Renal cortical epithelial cell (primary cell): ENCODE results near the gene MYO9A. TPM values are rescaled to one million over a fixed set of nuclear protein-coding genes. Genes with fewer than 3 reads are reported as not detected.

Experiments used
- DNase-seq: peaks from one replicate; pipeline ENCODE4 v3.0.0-alpha.2; 2011; ENCODE audit warnings: low read depth
- total RNA-seq: library from RNA; depleted of rRNA; stranded (reverse); fragments of >200 nt; gene quantifications from 2 replicates; pipeline ENCODE4 v1.2.3, GENCODE V29; 2014

The MYO9A gene
- total RNA-seq, 1 donor from 2014 or later = 111 TPM

DNA sequence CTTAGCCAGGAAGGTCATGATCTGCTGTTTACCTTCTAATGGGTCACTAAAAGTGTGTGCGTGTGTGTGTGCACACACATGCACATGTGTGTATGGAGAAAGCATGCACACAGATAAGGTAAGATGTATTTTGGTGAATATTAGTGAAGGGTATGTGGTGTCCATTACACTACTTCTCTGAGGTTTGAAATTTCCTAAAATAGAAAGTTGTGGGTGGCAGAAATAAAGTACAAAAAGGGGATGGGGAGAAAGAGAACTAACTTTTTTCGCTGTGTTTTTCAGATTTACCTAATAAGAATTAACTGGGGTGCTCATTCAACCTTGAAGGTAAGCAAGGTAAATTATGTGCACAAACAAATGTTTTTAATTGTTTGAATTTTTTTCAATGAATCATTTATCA lies 332.0 kb downstream of the MYO9A start:
- peak; percentile 66 for DNase-seq

DNA sequence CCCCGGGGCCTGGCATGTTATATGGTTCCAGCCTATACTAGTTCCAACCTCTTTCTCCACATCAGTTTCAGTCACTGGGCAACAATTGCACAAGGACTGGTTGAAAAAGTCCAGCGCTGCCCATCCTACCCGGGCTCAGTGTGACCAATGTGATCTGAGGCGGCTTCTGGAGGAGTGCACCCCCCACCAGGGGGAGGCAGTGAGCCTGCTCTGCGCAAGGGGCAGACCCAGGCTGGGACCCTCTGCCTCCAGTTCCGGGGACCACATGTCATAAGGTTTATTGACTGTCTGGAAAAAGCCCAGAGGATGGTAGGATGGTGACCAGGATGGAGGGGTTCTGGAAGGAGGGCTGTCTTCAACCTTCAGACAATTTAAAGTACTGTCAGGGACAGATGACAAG lies 333.2 kb downstream of the MYO9A start:
- no peak for DNase-seq

- no peak for DNase-seq
These were observed 335.4 kb downstream of the MYO9A start for GRCh38 chr15:71782422-71783165.

DNA sequence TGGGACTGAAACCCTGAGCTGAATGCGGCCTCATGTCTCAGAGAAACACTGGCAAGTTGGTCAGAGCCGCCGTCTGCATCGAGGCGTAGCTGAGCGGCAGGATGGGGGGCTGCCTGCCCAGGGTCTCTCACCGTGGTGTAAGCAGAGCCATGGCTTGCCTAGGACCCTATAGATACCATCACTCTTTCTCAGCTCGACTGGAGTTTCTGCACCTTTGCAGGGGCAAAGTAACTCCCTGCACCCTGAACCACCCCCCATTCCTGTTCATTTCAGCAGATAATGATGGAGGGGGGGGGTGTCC lies 336.0 kb downstream of the MYO9A start:
- no peak for DNase-seq

DNA sequence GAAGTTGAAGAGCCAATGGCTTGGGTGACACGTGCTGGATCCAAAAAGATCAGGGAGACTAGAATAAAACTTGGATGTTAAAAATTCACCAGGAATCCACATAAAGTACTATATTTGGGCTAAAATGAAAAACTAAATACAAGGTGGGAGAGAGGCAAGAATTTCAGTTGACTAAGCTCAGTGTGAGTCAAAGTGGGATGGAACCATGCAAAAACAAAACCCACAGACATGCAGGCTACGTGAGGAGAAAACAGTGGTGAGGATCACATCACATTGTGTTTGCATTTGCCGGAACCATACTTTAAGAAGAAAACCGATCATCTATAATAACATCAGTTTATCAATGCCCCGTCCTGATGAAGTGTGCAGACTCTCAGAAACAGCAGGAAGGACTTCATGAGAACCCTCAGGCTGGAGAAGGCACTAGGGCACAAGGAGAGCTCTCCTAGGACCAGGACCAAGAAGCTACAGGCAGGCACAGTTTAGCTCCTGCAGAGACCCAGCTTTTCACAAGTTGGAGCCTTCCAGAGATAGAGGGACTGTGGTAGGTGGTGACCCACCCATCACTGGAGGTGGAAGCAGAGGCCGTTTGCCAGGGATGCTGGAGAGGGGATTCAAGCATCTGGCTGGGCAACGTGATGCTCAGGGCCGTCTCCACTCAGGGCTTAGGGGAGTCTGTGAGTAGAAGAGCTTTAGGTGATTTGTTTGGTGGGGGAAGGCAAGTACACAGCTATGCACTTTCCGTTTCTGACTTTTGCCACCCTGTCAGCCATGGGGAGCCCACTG lies 336.6 kb downstream of the MYO9A start:
- DNase-seq = peak; percentile 83

- DNase-seq = peak; percentile 79
These were observed 337.6 kb downstream of the MYO9A start for GRCh38 chr15:71780115-71780976.

DNA sequence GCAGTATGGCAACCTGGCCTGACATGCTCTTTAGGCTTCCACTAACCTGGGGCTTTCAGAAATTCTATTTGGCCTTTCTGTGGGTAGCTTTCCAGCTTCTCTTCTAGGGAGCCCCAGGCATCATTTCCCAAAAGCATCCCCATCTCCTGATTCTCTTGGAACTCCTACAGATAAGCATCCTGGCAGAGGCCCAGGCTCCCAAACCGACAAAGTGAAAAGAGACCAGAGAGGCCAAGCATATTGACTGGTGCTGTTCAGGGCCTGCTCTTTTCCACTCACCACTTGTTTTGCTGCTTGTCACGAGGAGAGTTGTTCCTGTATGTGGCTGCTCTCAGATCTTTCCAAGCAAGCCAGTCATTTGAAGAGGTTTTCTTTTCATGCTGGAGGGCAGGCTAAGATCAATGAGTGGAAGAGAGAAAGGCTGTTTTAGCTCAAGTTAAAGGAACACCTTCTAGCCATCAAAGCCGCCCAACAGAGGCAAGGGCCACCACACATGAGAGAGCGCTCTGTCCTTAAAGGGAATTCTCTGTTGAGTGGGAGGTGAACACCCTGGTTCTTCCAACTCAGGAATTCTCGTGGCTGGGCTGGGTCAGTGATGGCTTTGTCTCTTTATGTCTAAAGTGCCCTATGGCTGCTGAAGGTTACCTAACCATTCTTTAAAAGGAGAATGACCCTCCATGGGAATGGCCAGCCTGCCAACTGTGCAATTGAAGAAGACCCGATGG lies 338.7 kb downstream of the MYO9A start:
- peak; percentile 55 for DNase-seq

GRCh38 chr15:71777216-71777943 lies 340.6 kb downstream of the MYO9A start:
- no peak for DNase-seq

DNA sequence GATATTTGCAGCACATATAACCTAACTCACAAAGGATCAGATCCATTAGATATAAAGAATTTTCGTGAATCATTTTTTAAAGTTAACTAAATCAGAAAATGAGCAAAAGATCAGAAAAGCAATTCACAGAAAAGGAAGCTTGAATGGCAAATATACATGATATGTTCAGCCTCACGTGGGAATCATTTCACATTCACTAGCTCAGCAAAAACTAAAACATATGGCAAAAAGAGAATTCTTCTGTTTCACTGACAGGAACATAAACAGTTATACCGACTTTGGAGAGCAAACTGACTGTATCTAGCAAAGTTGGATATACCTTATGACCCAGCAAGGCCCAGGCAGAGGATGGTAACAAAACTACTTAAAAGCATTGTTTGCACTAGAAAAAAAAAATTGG lies 341.6 kb downstream of the MYO9A start:
- no peak for DNase-seq

- no peak for DNase-seq
These were observed 342.1 kb downstream of the MYO9A start for GRCh38 chr15:71775856-71776255.

- no peak for DNase-seq
These were observed 344.6 kb downstream of the MYO9A start for GRCh38 chr15:71773206-71773859.

Other genes with a start within 250 kb of the MYO9A start
- gene SENP8, start 253 bp upstream of the MYO9A start, total RNA-seq = 2.6 and 5.6 TPM in 2 replicates
- 0.52 and 1.8 TPM in 2 replicates for gene GRAMD2A, start 79.6 kb upstream of the MYO9A start, total RNA-seq
- 3,079 and 5,384 TPM in 2 replicates for gene PKM, start 113.0 kb upstream of the MYO9A start, total RNA-seq
- gene PARP6, start 154.4 kb upstream of the MYO9A start, total RNA-seq = 13.9 and 22.3 TPM in 2 replicates
- 0.15 TPM in 1 of 2 replicates, not detected in the other for gene CELF6, start 202.0 kb upstream of the MYO9A start, total RNA-seq